ENCODE measurements around the gene PFDN1.

PFDN1 gene

DNA sequence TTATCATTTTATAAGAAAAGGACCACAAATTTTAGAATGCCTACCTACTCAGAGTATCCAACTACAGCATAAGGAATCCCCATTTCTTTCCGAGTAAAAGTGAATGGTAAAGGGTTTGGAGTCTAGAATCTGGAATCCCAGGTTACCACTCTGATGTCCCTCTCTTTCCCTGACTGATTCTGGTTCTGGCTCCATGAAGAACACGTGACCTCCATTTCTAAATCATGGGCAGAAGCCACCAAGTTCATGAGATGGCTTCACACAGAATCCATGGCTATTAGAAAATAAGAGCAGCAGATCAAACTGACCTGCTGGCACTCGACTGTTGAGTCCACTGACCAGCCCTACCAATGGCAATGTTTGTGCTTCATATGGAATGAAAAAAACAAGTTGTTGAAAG lies 40.7 kb downstream of the PFDN1 start:
- Histone ChIP-seq H3K4me3 (replicated peaks; ENCODE audit: insufficient read depth, low read length) (no peak overlapping the region), H3K27ac (replicated peaks) (no peak overlapping the region), H3K27me3 (ENCODE audit: insufficient read depth, poor library complexity, severe bottlenecking) (no peaks in the 10 kb centered on the region)
- TF ChIP-seq SPI1 (IDR thresholded peaks at IDR 0.05; ENCODE audit: borderline replicate concordance, low read depth), result no peak
- no peak for TF ChIP-seq GABPA (IDR thresholded peaks at IDR 0.05; ENCODE audit: low read depth)
- TF ChIP-seq, protein P1, sequence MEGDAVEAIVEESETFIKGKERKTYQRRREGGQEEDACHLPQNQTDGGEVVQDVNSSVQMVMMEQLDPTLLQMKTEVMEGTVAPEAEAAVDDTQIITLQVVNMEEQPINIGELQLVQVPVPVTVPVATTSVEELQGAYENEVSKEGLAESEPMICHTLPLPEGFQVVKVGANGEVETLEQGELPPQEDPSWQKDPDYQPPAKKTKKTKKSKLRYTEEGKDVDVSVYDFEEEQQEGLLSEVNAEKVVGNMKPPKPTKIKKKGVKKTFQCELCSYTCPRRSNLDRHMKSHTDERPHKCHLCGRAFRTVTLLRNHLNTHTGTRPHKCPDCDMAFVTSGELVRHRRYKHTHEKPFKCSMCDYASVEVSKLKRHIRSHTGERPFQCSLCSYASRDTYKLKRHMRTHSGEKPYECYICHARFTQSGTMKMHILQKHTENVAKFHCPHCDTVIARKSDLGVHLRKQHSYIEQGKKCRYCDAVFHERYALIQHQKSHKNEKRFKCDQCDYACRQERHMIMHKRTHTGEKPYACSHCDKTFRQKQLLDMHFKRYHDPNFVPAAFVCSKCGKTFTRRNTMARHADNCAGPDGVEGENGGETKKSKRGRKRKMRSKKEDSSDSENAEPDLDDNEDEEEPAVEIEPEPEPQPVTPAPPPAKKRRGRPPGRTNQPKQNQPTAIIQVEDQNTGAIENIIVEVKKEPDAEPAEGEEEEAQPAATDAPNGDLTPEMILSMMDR (IDR thresholded peaks at IDR 0.05; ENCODE audit: insufficient read depth, low read length), result no peak
- TF ChIP-seq POLR2AphosphoS5 (IDR thresholded peaks at IDR 0.05; ENCODE audit: low read depth), result no peak
- TF ChIP-seq, protein P2, sequence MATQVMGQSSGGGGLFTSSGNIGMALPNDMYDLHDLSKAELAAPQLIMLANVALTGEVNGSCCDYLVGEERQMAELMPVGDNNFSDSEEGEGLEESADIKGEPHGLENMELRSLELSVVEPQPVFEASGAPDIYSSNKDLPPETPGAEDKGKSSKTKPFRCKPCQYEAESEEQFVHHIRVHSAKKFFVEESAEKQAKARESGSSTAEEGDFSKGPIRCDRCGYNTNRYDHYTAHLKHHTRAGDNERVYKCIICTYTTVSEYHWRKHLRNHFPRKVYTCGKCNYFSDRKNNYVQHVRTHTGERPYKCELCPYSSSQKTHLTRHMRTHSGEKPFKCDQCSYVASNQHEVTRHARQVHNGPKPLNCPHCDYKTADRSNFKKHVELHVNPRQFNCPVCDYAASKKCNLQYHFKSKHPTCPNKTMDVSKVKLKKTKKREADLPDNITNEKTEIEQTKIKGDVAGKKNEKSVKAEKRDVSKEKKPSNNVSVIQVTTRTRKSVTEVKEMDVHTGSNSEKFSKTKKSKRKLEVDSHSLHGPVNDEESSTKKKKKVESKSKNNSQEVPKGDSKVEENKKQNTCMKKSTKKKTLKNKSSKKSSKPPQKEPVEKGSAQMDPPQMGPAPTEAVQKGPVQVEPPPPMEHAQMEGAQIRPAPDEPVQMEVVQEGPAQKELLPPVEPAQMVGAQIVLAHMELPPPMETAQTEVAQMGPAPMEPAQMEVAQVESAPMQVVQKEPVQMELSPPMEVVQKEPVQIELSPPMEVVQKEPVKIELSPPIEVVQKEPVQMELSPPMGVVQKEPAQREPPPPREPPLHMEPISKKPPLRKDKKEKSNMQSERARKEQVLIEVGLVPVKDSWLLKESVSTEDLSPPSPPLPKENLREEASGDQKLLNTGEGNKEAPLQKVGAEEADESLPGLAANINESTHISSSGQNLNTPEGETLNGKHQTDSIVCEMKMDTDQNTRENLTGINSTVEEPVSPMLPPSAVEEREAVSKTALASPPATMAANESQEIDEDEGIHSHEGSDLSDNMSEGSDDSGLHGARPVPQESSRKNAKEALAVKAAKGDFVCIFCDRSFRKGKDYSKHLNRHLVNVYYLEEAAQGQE (IDR thresholded peaks at IDR 0.05; ENCODE audit: insufficient replicate concordance, low read depth), result no peak
- no peak for DNase-seq (ENCODE audit: low read depth in 1 of 2, low spot score in 1 of 2)

GRCh38 chr5:140261403-140262171 lies 41.3 kb downstream of the PFDN1 start:
- H3K27ac ChIP-seq (replicated peaks), result no peak overlapping the region
- TF ChIP-seq, protein P1 (IDR thresholded peaks at IDR 0.05; ENCODE audit: insufficient read depth, low read length), result no peak
- TF ChIP-seq GABPA (IDR thresholded peaks at IDR 0.05; ENCODE audit: low read depth) (no peak), POLR2AphosphoS5 (IDR thresholded peaks at IDR 0.05; ENCODE audit: low read depth) (no peak), SPI1 (IDR thresholded peaks at IDR 0.05; ENCODE audit: borderline replicate concordance, low read depth) (no peak)
- TF ChIP-seq, protein P2 (IDR thresholded peaks at IDR 0.05; ENCODE audit: insufficient replicate concordance, low read depth), result no peak
- DNase-seq (ENCODE audit: low read depth in 1 of 2, low spot score in 1 of 2), result peak in 1 of 2 experiments; percentile 26
- no peaks in the 10 kb centered on the region for H3K27me3 ChIP-seq (ENCODE audit: insufficient read depth, poor library complexity, severe bottlenecking)
- no peak overlapping the region for H3K4me3 ChIP-seq (replicated peaks; ENCODE audit: insufficient read depth, low read length)

GRCh38 chr5:140260089-140260656 lies 42.7 kb downstream of the PFDN1 start:
- H3K27ac ChIP-seq (replicated peaks), result no peak overlapping the region
- no peak for DNase-seq (ENCODE audit: low read depth in 1 of 2, low spot score in 1 of 2)
- TF ChIP-seq SPI1 (IDR thresholded peaks at IDR 0.05; ENCODE audit: borderline replicate concordance, low read depth) (no peak), POLR2AphosphoS5 (IDR thresholded peaks at IDR 0.05; ENCODE audit: low read depth) (no peak), GABPA (IDR thresholded peaks at IDR 0.05; ENCODE audit: low read depth) (no peak)
- TF ChIP-seq, protein P2 (IDR thresholded peaks at IDR 0.05; ENCODE audit: insufficient replicate concordance, low read depth), result no peak
- TF ChIP-seq, protein P1 (IDR thresholded peaks at IDR 0.05; ENCODE audit: insufficient read depth, low read length), result no peak
- H3K27me3 ChIP-seq (ENCODE audit: insufficient read depth, poor library complexity, severe bottlenecking), result no peaks in the 10 kb centered on the region
- no peak overlapping the region for H3K4me3 ChIP-seq (replicated peaks; ENCODE audit: insufficient read depth, low read length)

Data from HL-60 (cell line).